ENCODE data around the gene TREX2. TPM values are rescaled to one million over a fixed set of nuclear protein-coding genes. Genes with fewer than 3 reads are reported as not detected.

TREX2 gene
- total RNA-seq, 2 experiments from 2014 or later = 1.8 to 2.0 TPM

DNA sequence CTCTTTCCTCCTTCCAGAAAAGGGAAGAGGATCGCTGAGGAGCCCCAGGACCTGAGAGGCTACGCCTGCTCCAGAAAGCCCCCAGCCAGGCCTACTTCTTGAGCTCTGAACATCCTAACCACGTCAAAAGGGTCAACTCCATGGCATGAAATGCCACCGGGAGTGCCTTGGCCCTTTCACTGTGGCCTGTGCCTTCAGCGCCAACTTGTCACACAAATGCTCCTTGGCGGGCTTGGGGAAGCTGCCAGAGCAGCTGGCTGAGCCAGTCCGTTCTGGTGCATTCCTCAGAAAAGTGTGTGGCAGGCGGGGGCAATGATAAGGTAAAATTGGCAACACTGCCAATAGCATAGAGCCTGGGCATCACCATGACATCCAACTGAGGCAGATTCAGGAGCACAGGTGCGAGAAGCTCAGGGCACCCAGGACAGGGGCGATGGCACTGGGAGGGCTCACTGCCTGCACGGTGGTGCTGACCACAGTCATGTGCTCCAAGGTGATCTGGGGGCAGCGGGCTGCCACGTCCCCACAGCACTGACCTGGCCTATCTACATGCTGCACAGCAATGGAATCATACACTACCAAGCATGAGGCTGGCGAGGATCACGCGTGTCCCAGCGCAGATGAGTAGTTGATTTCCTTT lies 12.1 kb upstream of the TREX2 start:
- ATAC-seq (no peak), DNase-seq (no peak)
- no peak overlapping the region for H3K27ac Mint-ChIP-seq
- CTCF ChIA-PET = interaction anchor here (1.3 to 1.4 kb wide), 2 partner anchors 13 to 50 kb away, joined by 3 read pairs; partner anchors contain the start of gene HAUS7
- H3K4me1 Mint-ChIP-seq = no peaks in the 10 kb centered on the region
- H3K36me3 Mint-ChIP-seq = peaks cover 11% of the 10 kb centered on the region
- H3K4me3 Mint-ChIP-seq = no peak overlapping the region
- H3K9me3 Mint-ChIP-seq (ENCODE audit: low read depth) = no peaks in the 10 kb centered on the region
- no peaks in the 10 kb centered on the region for H3K27me3 Mint-ChIP-seq

DNA sequence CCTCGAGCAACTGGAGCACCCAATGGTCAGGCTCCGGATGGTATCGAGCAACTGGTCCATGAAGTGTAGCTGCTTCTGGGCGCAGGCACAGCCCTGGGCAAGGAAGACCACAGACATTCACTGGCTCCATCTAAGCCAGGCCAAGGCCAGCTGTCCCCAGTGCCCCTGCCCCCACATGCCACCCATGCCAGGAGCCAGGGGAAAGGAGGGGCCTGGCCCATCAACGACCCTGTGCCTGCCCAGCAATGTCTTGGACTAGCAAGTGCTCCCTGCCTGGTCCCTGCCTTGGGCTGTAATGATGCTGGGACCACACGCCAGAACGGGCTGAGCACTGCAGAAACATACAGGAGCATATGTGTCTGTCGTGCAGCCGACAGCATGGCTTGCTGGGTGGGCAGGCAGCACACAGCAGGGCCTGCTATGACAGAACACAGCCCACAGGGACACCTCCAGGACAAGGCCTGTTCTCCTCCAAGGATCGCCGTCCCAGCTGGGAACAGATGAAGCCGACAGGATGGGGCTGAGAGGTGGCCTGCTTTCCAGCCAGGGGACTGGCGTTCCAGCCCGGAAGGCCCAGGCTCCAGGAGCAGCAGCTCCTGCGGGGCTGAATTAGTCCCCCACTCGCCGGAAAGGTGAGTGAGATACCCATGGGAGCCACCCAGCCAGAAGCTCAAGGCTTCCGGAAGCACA lies 11.4 kb upstream of the TREX2 start:
- CTCF ChIA-PET = interaction anchor here (1.3 to 1.4 kb wide), 2 partner anchors 13 to 50 kb away, joined by 3 read pairs; partner anchors contain the start of gene HAUS7
- peaks cover 11% of the 10 kb centered on the region for H3K36me3 Mint-ChIP-seq

DNA sequence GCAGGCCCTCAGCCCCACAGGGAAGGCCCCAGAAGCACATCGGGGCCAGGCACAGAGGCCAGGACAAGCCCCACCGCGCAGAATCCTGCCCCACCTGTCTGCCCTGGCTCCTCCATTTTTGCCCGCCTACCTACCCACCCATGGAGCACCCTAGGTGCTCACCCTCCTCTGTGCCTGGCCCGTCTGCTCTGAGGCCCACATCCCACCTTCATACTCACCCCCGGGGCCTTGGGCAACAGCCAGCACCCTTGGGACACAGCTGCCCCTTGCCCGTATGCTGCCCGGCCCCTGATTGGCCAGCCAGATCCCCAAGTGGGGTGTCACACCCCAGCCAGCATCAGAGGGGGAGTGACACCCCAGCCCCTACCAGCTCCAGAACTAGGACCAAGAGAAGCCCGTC lies 10.8 kb upstream of the TREX2 start:
- DNase-seq = no peak
- Mint-ChIP-seq H3K27me3 (no peaks in the 10 kb centered on the region), H3K36me3 (peaks cover 9% of the 10 kb centered on the region), H3K27ac (no peak overlapping the region), H3K9me3 (ENCODE audit: low read depth) (no peaks in the 10 kb centered on the region), H3K4me3 (no peak overlapping the region), H3K4me1 (no peaks in the 10 kb centered on the region)
- CTCF ChIA-PET = no interaction called here
- no peak for ATAC-seq

More for the DNA sequence above, 11.4 kb upstream of the TREX2 start:
- Mint-ChIP-seq H3K27ac (no peak overlapping the region), H3K4me1 (no peaks in the 10 kb centered on the region), H3K4me3 (no peak overlapping the region), H3K27me3 (no peaks in the 10 kb centered on the region), H3K9me3 (ENCODE audit: low read depth) (no peaks in the 10 kb centered on the region)
- ATAC-seq (no peak), DNase-seq (no peak)

DNA sequence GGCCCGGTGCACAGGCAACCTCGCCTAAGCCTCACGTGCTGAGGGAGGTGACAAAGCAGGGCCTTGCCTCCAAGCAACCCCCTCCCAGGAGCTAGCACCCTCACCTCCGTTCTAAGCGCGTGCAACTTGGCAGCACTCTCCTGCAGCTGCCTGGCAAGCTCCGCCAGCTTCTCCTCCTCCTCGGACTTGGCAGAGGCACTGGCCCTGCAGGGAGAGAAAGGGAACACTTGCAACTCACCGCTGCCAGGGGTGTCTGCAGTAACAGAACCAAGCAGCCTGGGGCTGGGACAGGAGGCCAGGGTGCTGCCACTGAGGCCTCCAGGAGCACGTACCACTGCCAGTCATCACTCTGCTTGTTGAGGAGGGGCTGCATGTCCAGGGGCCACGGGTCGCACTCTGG lies 10.3 kb upstream of the TREX2 start:
- Mint-ChIP-seq H3K27ac (no peak overlapping the region), H3K9me3 (ENCODE audit: low read depth) (no peaks in the 10 kb centered on the region), H3K27me3 (no peaks in the 10 kb centered on the region), H3K36me3 (peaks cover 6% of the 10 kb centered on the region), H3K4me3 (no peak overlapping the region), H3K4me1 (no peaks in the 10 kb centered on the region)
- CTCF ChIA-PET = no interaction called here
- DNase-seq = no peak
- ATAC-seq = no peak

DNA sequence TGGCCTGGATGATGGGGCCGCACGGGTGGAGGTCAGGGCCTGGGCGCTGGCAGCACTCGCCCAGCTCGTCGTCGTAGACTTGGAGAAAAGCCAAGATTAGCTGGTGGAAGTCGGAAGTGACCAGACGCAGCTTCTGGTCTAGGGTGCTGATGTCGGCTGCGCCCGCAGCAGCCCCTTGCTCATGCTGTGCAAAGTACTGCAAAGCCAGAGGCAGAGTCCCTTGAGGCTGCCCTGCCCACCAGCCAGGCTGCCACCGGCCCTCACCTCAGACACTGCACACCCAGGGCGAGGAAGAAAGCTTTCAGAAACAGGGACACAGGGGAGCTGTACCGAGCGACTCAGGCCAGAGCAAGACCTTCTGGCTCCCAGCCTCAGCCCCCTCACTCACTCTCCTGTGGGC lies 9.7 kb upstream of the TREX2 start:
- H3K9me3 Mint-ChIP-seq (ENCODE audit: low read depth) = no peaks in the 10 kb centered on the region
- no peaks in the 10 kb centered on the region for H3K27me3 Mint-ChIP-seq
- peaks cover 6% of the 10 kb centered on the region for H3K36me3 Mint-ChIP-seq
- no peak overlapping the region for H3K4me3 Mint-ChIP-seq
- DNase-seq = no peak
- no peaks in the 10 kb centered on the region for H3K4me1 Mint-ChIP-seq
- CTCF ChIA-PET = no interaction called here
- no peak overlapping the region for H3K27ac Mint-ChIP-seq
- no peak for ATAC-seq

DNA sequence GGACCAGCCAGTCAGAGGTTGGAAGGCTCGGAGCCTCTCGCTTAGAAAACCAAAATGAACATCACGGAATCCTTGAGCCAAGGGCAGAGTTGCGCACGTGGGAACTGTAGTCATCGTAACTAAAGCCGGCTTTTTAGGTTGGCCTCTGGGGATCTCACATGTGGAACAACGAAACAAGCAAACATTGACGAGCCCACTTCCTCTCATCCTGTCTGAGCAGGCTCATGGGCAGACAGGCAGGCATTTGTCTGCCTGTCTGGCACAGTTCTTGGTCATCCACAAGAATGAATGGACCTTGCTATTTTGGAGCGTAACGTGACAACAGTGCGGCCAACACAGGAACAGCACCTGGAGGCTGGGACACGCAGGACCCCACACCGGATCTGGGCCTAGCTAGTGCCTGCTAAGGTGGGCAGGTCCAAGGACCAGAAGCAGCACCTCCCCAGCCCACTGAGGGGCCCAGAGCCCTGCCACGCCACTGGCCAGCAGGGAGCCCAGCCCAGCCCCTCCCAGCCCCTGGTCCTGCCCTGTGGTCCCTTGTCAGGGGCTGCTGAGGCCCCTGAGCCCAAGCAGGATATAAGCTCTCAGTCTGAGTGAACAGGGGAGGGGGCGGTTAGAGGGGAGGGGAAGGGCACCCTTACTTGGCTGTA lies 9.2 kb upstream of the TREX2 start:
- H3K4me1 Mint-ChIP-seq = no peaks in the 10 kb centered on the region
- H3K27me3 Mint-ChIP-seq = no peaks in the 10 kb centered on the region
- H3K9me3 Mint-ChIP-seq (ENCODE audit: low read depth) = no peaks in the 10 kb centered on the region
- peaks cover 4% of the 10 kb centered on the region for H3K36me3 Mint-ChIP-seq
- no peak overlapping the region for H3K27ac Mint-ChIP-seq
- no peak for DNase-seq
- CTCF ChIA-PET = no interaction called here
- ATAC-seq = no peak
- no peak overlapping the region for H3K4me3 Mint-ChIP-seq

DNA sequence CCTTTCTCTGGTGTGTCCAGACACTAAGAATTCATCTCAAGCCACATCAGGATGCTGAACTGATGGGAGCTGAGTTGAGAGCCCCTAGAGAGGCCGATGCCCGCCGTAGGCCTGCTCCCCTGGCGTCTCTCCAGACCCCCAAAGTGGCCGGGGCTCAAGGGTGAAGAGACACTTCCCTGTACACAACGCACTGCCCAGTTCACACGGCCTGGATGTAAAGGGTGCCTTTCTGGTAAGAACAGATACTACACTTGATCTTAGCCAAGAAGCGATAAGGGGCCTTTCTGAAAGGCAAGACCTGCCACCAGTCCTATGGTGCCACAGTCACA lies 5.1 kb upstream of the TREX2 start:
- Mint-ChIP-seq H3K27ac (no peak overlapping the region), H3K4me3 (no peak overlapping the region), H3K4me1 (no peaks in the 10 kb centered on the region), H3K27me3 (no peaks in the 10 kb centered on the region), H3K36me3 (no peaks in the 10 kb centered on the region), H3K9me3 (ENCODE audit: low read depth) (no peaks in the 10 kb centered on the region)
- CTCF ChIA-PET = interaction anchor here (1.9 kb wide), 1 partner anchor 10 kb away, joined by 6 read pairs; no protein-coding TSS in a partner anchor
- DNase-seq (no peak), ATAC-seq (no peak)

- Mint-ChIP-seq H3K36me3 (no peaks in the 10 kb centered on the region), H3K27ac (no peak overlapping the region), H3K9me3 (ENCODE audit: low read depth) (no peaks in the 10 kb centered on the region), H3K4me1 (no peaks in the 10 kb centered on the region), H3K27me3 (no peaks in the 10 kb centered on the region), H3K4me3 (no peak overlapping the region)
- no peak for DNase-seq
- CTCF ChIA-PET = no interaction called here
- no peak for ATAC-seq
Observed at GRCh38 chrX:153450114-153450948, 4.5 kb upstream of the TREX2 start.

DNA sequence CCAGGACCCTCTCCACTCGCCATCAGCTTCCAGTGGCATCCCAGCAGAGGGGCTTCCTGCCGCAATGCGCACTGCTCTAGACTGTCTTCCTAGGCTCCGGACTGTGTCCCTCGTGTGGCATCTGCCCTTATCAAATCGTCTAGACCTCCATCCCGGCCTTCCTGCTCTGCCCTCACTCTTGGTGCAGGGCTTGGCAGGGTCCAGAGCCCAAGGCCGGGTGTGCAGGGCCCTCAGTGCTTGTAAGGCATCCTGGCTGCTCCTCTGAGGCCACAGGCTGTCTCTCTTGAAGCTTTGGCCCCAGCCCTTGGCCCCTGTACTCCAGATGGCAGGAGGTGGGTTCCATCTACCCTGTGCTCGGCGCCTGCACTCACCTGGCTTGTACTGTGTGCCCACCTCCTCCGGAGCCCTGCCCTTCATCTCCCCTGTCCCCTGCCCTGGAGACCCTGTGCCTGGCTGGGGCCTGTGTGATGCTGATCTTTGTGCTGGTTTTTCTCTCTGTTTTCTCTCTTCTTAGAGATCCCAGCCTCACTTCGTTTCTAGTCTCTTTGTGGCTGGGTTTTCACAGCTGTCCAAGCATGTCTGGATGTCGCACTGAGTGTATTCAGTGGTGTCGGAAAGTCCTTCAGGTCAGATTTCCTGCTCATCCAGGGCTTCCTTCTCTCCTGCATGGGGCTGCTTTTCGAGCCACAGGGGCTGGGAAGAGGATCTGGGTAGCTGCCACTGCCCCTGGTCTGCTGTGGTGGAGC lies 3.7 kb upstream of the TREX2 start:
- no peaks in the 10 kb centered on the region for H3K9me3 Mint-ChIP-seq (ENCODE audit: low read depth)
- no peaks in the 10 kb centered on the region for H3K4me1 Mint-ChIP-seq
- ATAC-seq (no peak), DNase-seq (no peak)
- CTCF ChIA-PET = no interaction called here
- no peak overlapping the region for H3K4me3 Mint-ChIP-seq
- H3K27me3 Mint-ChIP-seq = no peaks in the 10 kb centered on the region
- H3K36me3 Mint-ChIP-seq = no peaks in the 10 kb centered on the region
- H3K27ac Mint-ChIP-seq = no peak overlapping the region

- H3K27me3 Mint-ChIP-seq = no peaks in the 10 kb centered on the region
- H3K27ac Mint-ChIP-seq = no peak overlapping the region
- H3K4me1 Mint-ChIP-seq = no peaks in the 10 kb centered on the region
- H3K9me3 Mint-ChIP-seq (ENCODE audit: low read depth) = no peaks in the 10 kb centered on the region
- no peak overlapping the region for H3K4me3 Mint-ChIP-seq
- no peak for DNase-seq
- CTCF ChIA-PET = no interaction called here
- ATAC-seq = no peak
- H3K36me3 Mint-ChIP-seq = no peaks in the 10 kb centered on the region
Observed at GRCh38 chrX:153448556-153449367, 2.9 kb upstream of the TREX2 start.

- no peak for ATAC-seq
- Mint-ChIP-seq H3K9me3 (ENCODE audit: low read depth) (no peaks in the 10 kb centered on the region), H3K36me3 (no peaks in the 10 kb centered on the region), H3K4me3 (no peak overlapping the region), H3K27me3 (no peaks in the 10 kb centered on the region), H3K27ac (no peak overlapping the region), H3K4me1 (no peaks in the 10 kb centered on the region)
- DNase-seq = no peak
- CTCF ChIA-PET = no interaction called here
Observed at GRCh38 chrX:153447581-153447960, 1.7 kb upstream of the TREX2 start.

DNA sequence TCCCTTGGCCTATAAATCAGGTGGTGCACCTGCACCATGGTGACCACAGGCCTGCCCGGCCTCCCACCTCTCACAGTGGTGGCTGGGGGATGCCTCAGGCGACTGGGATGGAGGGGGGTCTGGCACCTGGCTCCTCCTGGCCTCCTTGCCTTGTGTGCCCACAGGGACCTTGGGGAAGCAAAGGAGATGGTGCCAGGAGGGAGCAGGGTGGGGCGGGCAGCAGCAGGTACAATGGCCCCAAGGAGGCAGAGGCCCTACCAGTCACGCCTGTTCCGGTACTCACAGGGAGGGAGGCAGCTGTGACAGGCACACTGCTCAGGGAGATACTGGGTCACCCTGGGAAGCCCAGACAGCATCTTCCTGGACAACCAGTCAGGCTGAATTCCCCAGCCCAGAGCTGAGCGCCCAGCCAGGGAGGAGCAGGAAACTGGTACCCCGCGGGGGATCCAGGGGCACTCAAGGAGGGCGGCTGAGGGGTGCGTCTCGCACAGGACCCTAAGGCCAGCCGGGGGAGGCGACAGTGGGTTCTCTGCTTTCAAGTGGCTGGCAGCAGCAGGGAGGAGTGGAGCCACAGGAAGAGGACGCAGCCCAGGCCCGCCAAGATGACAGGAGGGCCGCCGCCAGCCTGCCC lies 1.2 kb upstream of the TREX2 start:
- H3K4me1 Mint-ChIP-seq = no peaks in the 10 kb centered on the region
- no peak overlapping the region for H3K27ac Mint-ChIP-seq
- H3K4me3 Mint-ChIP-seq = no peak overlapping the region
- H3K9me3 Mint-ChIP-seq (ENCODE audit: low read depth) = no peaks in the 10 kb centered on the region
- CTCF ChIA-PET = no interaction called here
- ATAC-seq (no peak), DNase-seq (no peak)
- no peaks in the 10 kb centered on the region for H3K27me3 Mint-ChIP-seq
- no peaks in the 10 kb centered on the region for H3K36me3 Mint-ChIP-seq

Data from activated CD8-positive, alpha-beta memory T cell treated with anti-CD3 and anti-CD28 coated beads, Interleukin-2, amount 10 ng/mL, durations not matched to agents 7 days and 5 days (primary cell).